Esophagus squamous epithelium (tissue), 4 donors: ENCODE results near the gene SUPT4H1.

Experiments used
- POLR2A ChIP-seq, 4 donors: fragments of 450-650 bp; IDR thresholded peaks; one replicate each; pipeline ENCODE4 v1.6.1; 2017; ENCODE audit warnings: antibody characterized with exemption in 4 of 4, mild to moderate bottlenecking in 4 of 4, moderate library complexity in 3 of 4
- TF ChIP-seq, protein P1 (sequence below), 6 experiments: fragments of 450-650 bp in 4 of 6; fragments of 200-600 bp in 2 of 6; sonication (generic) in 2 of 6; IDR thresholded peaks; one replicate each; pipeline ENCODE4 v1.5.1; 2016 to 2019; ENCODE audit warnings: antibody characterized with exemption in 6 of 6, mild to moderate bottlenecking in 4 of 6, moderate library complexity in 4 of 6

GRCh38 chr17:58304750-58305486 is 47.1 kb downstream of the SUPT4H1 start:
- TF ChIP-seq, protein P1, sequence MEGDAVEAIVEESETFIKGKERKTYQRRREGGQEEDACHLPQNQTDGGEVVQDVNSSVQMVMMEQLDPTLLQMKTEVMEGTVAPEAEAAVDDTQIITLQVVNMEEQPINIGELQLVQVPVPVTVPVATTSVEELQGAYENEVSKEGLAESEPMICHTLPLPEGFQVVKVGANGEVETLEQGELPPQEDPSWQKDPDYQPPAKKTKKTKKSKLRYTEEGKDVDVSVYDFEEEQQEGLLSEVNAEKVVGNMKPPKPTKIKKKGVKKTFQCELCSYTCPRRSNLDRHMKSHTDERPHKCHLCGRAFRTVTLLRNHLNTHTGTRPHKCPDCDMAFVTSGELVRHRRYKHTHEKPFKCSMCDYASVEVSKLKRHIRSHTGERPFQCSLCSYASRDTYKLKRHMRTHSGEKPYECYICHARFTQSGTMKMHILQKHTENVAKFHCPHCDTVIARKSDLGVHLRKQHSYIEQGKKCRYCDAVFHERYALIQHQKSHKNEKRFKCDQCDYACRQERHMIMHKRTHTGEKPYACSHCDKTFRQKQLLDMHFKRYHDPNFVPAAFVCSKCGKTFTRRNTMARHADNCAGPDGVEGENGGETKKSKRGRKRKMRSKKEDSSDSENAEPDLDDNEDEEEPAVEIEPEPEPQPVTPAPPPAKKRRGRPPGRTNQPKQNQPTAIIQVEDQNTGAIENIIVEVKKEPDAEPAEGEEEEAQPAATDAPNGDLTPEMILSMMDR (IDR thresholded peaks at IDR 0.05), result no peak
- no peak for TF ChIP-seq POLR2A (IDR thresholded peaks at IDR 0.05)
